A673 (cell line): Measurements from ENCODE around the gene TUT7. TPM values are rescaled to one million over a fixed set of nuclear protein-coding genes. Genes with fewer than 3 reads are reported as not detected.
A peak's percentile ranks its signal among the peaks of the same experiment; 100 is the strongest.

Source experiments
- BruUV-seq: library from RNA; stranded (reverse); fragments of 400-500 nt; replicated peaks from 2 replicates; lab custom pipeline; 2021; lab: Mats Ljungman, UMichigan
- CTCF ChIA-PET: fragments of 300-600 bp; sonication (Branson Sonifier 250); formaldehyde crosslinking; loops from one replicate; lab custom pipeline; 2022; ENCODE audit warnings: antibody characterized with exemption; lab: Charles Lee
- POLR2A ChIA-PET: fragments of 300-600 bp; sonication (Branson Sonifier 250); formaldehyde crosslinking; loops from one replicate; lab custom pipeline; 2022; ENCODE audit warnings: antibody characterized with exemption; ENCODE audit not compliant: low non-redundant PET; lab: Charles Lee
- DNase-seq: peaks from one replicate; pipeline ENCODE4 v3.0.0-alpha.2; 2015; ENCODE audit warnings: low spot score
- H3K27ac ChIP-seq: fragments of 200-600 bp; sonication (generic); 2 replicates; pipeline ENCODE4 v1.5.1; 2016; ENCODE audit warnings: mixed run types, low read depth, mild to moderate bottlenecking, mixed read lengths, antibody characterized with exemption, low read length; ENCODE audit not compliant: poor library complexity, severe bottlenecking
- H3K27me3 ChIP-seq: fragments of 200-600 bp; sonication (generic); replicated peaks from 2 replicates; pipeline ENCODE4 v1.6.1; 2017; ENCODE audit warnings: mixed run types, low read depth, mild to moderate bottlenecking, mixed read lengths, antibody characterized with exemption, low read length; ENCODE audit not compliant: insufficient read depth, poor library complexity
- H3K36me3 ChIP-seq: fragments of 200-600 bp; sonication (generic); 2 replicates; pipeline ENCODE4 v1.6.1; 2016; ENCODE audit warnings: mixed run types, mild to moderate bottlenecking, mixed read lengths, antibody characterized with exemption, low read length; ENCODE audit not compliant: insufficient read depth, poor library complexity, severe bottlenecking
- H3K4me1 ChIP-seq: fragments of 200-600 bp; sonication (generic); 2 replicates; pipeline ENCODE4 v1.6.1; 2017; ENCODE audit warnings: mixed run types, mild to moderate bottlenecking, mixed read lengths, antibody characterized with exemption, low read length; ENCODE audit not compliant: insufficient read depth, poor library complexity, severe bottlenecking
- H3K4me3 ChIP-seq: fragments of 200-600 bp; sonication (generic); 2 replicates; pipeline ENCODE4 v1.5.1; 2016; ENCODE audit warnings: low read depth, mixed run types, mild to moderate bottlenecking, mixed read lengths, low read length; ENCODE audit not compliant: poor library complexity, severe bottlenecking
- H3K9me3 ChIP-seq: fragments of 200-600 bp; sonication (generic); 2 replicates; pipeline ENCODE4 v1.6.1; 2016; ENCODE audit warnings: mixed run types, low read depth, mild to moderate bottlenecking, mixed read lengths, antibody characterized with exemption, low read length; ENCODE audit not compliant: poor library complexity, severe bottlenecking
- CTCF ChIP-seq: fragments of 300-800, 200-600 bp; sonication (generic); conservative IDR thresholded peaks from 2 replicates; pipeline ENCODE4 v1.5.1; 2017; ENCODE audit warnings: low read depth, mild to moderate bottlenecking, antibody characterized with exemption, low read length, moderate library complexity, mixed read lengths
- EZH2 ChIP-seq: fragments of 200-600 bp; sonication (generic); IDR thresholded peaks from 2 replicates; pipeline ENCODE4 v1.6.1; 2017; ENCODE audit warnings: borderline replicate concordance, low read depth, mild to moderate bottlenecking, mixed read lengths, antibody characterized with exemption, low read length; ENCODE audit not compliant: poor library complexity, severe bottlenecking
- intact Hi-C: fragments of 100-400 bp; cut with micrococcal nuclease; formaldehyde crosslinking; loops from one replicate; pipeline ENCODE4 v1.10.0; 2022; ENCODE audit not compliant: unreplicated experiment
- total RNA-seq: library from RNA; stranded (reverse); gene quantifications from 2 replicates; pipeline ENCODE4 v1.2.3, GENCODE V29; 2021

Gene TUT7
- total RNA-seq, 1 experiment from 2014 or later, result 22.7 TPM

- no peaks in the 10 kb centered on the region for H3K9me3 ChIP-seq
- ChIA-PET CTCF (no interaction called here), POLR2A (no interaction called here)
- BruUV-seq, result no TSS peak
- DNase-seq, result no peak
- intact Hi-C loops, result no loop called here
- H3K27me3 ChIP-seq, result no peaks in the 10 kb centered on the region
- no peak for TF ChIP-seq CTCF
- no peak for TF ChIP-seq EZH2
- H3K36me3 ChIP-seq, result peaks cover 38% of the 10 kb centered on the region
- H3K27ac ChIP-seq, result no peak overlapping the region
- no peak overlapping the region for H3K4me3 ChIP-seq
- H3K4me1 ChIP-seq, result peaks cover 13% of the 10 kb centered on the region
These were observed 45.5 kb downstream of the TUT7 start for GRCh38 chr9:86308687-86309086.

- TF ChIP-seq EZH2, result no peak
- no peak for TF ChIP-seq CTCF
- H3K36me3 ChIP-seq, result peaks cover 56% of the 10 kb centered on the region
- intact Hi-C loops, result no loop called here
- H3K27ac ChIP-seq, result no peak overlapping the region
- peaks cover 25% of the 10 kb centered on the region for H3K4me1 ChIP-seq
- ChIA-PET POLR2A (interaction anchor here (0.5 kb wide), 1 partner anchor 11 kb away, joined by 3 read pairs; no protein-coding TSS in a partner anchor), CTCF (no interaction called here)
- BruUV-seq, result no TSS peak
- H3K4me3 ChIP-seq, result no peak overlapping the region
- DNase-seq, result peak; percentile 19
- no peaks in the 10 kb centered on the region for H3K9me3 ChIP-seq
- no peaks in the 10 kb centered on the region for H3K27me3 ChIP-seq
These were observed 49.9 kb downstream of the TUT7 start for GRCh38 chr9:86304236-86304730.

- BruUV-seq, result no TSS peak
- ChIA-PET POLR2A (interaction anchor here (0.5 kb wide), 1 partner anchor 12 kb away, joined by 3 read pairs; no protein-coding TSS in a partner anchor), CTCF (no interaction called here)
- peaks cover 51% of the 10 kb centered on the region for H3K36me3 ChIP-seq
- intact Hi-C loops, result no loop called here
- no peaks in the 10 kb centered on the region for H3K9me3 ChIP-seq
- DNase-seq, result no peak
- H3K4me3 ChIP-seq, result no peak overlapping the region
- peak overlapping the region; percentile 31 for H3K27ac ChIP-seq
- H3K27me3 ChIP-seq, result no peaks in the 10 kb centered on the region
- peaks cover 25% of the 10 kb centered on the region for H3K4me1 ChIP-seq
- TF ChIP-seq EZH2, result no peak
- no peak for TF ChIP-seq CTCF
These were observed 50.8 kb downstream of the TUT7 start for GRCh38 chr9:86303316-86303975.
